CD14-positive monocyte (primary cell): Measurements from ENCODE around the gene LDLRAD4. TPM values are rescaled to one million over a fixed set of nuclear protein-coding genes. Genes with fewer than 3 reads are reported as not detected.

ENCODE experiments used
- DNase-seq, 3 donors: peaks; one replicate each; pipeline ENCODE4 v3.0.0-alpha.2; 2011 to 2022
- H2AFZ ChIP-seq: 2 replicates; pipeline ENCODE4 v1.6.0; 2012; ENCODE audit warnings: mild to moderate bottlenecking, low read depth, low read length, inconsistent platforms; ENCODE audit not compliant: insufficient read depth, poor library complexity, severe bottlenecking
- H3K27ac ChIP-seq, 2 donors: 1 replicate in 1 of 2; 2 replicates in 1 of 2; pipeline ENCODE4 v1.5.1; 2012 to 2013; ENCODE audit warnings: low read length in 2 of 2, control low read depth in 1 of 2, inconsistent platforms in 1 of 2, low read depth in 1 of 2, mild to moderate bottlenecking in 1 of 2
- H3K27me3 ChIP-seq, 2 donors: one replicate each; pipeline versions ENCODE4 v1.6.0 to v1.6.1; 2011 to 2013; ENCODE audit warnings: low read length in 2 of 2; ENCODE audit not compliant: control insufficient read depth in 2 of 2, insufficient read depth in 2 of 2
- H3K36me3 ChIP-seq, 2 donors: replicated peaks in 1 of 2; 1 replicate in 1 of 2; 2 replicates in 1 of 2; pipeline versions ENCODE4 v1.5.1 to v1.6.1; 2012 to 2013; ENCODE audit warnings: low read length in 2 of 2, control low read depth in 1 of 2, inconsistent platforms in 1 of 2, mild to moderate bottlenecking in 1 of 2; ENCODE audit not compliant: insufficient read depth in 2 of 2, control insufficient read depth in 1 of 2
- H3K4me1 ChIP-seq, 2 donors: 1 replicate in 1 of 2; 2 replicates in 1 of 2; pipeline versions ENCODE4 v1.5.1 to v1.6.1; 2012 to 2013; ENCODE audit warnings: low read length in 2 of 2, control low read depth in 1 of 2, inconsistent platforms in 1 of 2, mild to moderate bottlenecking in 1 of 2, moderate library complexity in 1 of 2; ENCODE audit not compliant: insufficient read depth in 2 of 2, control insufficient read depth in 1 of 2
- H3K4me2 ChIP-seq: replicated peaks from 2 replicates; pipeline ENCODE3; 2012; ENCODE audit warnings: low read length, moderate library complexity, mild to moderate bottlenecking; ENCODE audit not compliant: poor library complexity, severe bottlenecking; ENCODE audit errors: extremely low read depth
- H3K4me3 ChIP-seq, 3 experiments: fragments of 200-600 bp in 1 of 3; sonication (generic) in 1 of 3; replicated peaks in 1 of 3; 1 replicate in 2 of 3; 2 replicates in 1 of 3; pipeline ENCODE4 v1.5.1; 2011 to 2013; ENCODE audit warnings: low read length in 3 of 3, mild to moderate bottlenecking in 3 of 3, control low read depth in 2 of 3, low read depth in 2 of 3, inconsistent platforms in 1 of 3, moderate library complexity in 1 of 3
- H3K79me2 ChIP-seq: 2 replicates; pipeline ENCODE4 v1.6.0; 2012; ENCODE audit warnings: mild to moderate bottlenecking, control low read depth, inconsistent platforms, low read length, moderate library complexity; ENCODE audit not compliant: insufficient read depth
- H3K9ac ChIP-seq: 2 replicates; pipeline ENCODE4 v1.6.0; 2017; ENCODE audit warnings: low read length, mild to moderate bottlenecking; ENCODE audit not compliant: insufficient read depth, poor library complexity, severe bottlenecking
- H3K9me3 ChIP-seq, 2 donors: replicated peaks in 1 of 2; 1 replicate in 1 of 2; 2 replicates in 1 of 2; pipeline versions ENCODE4 v1.5.1 to v1.6.1; 2012 to 2013; ENCODE audit warnings: low read length in 2 of 2, control low read depth in 1 of 2; ENCODE audit not compliant: control insufficient read depth in 1 of 2, insufficient read depth in 1 of 2
- H4K20me1 ChIP-seq: 2 replicates; pipeline ENCODE4 v1.6.0; 2012; ENCODE audit warnings: mild to moderate bottlenecking, low read length, control low read depth, moderate library complexity; ENCODE audit not compliant: insufficient read depth
- H3K27ac Mint-ChIP-seq, 7 donors: one replicate each; pipeline ENCODE4 v1.8.0; 2020; ENCODE audit warnings: mild to moderate bottlenecking in 7 of 7, mixed read lengths in 7 of 7, moderate library complexity in 6 of 7, inconsistent platforms in 2 of 7
- H3K27me3 Mint-ChIP-seq, 3 donors: one replicate each; pipeline ENCODE4 v1.8.0; 2021 to 2022; ENCODE audit warnings: low read depth in 3 of 3, mild to moderate bottlenecking in 3 of 3, mixed read lengths in 3 of 3, moderate library complexity in 3 of 3, inconsistent platforms in 1 of 3
- H3K36me3 Mint-ChIP-seq, 2 donors: one replicate each; pipeline ENCODE4 v1.8.0; 2020; ENCODE audit warnings: mixed read lengths in 2 of 2, inconsistent platforms in 1 of 2, mild to moderate bottlenecking in 1 of 2
- H3K4me1 Mint-ChIP-seq: one replicate; pipeline ENCODE4 v1.8.0; 2020; ENCODE audit warnings: mild to moderate bottlenecking, mixed read lengths
- H3K4me3 Mint-ChIP-seq, 2 donors: one replicate each; pipeline ENCODE4 v1.8.0; 2020; ENCODE audit warnings: mild to moderate bottlenecking in 2 of 2, mixed read lengths in 2 of 2, moderate library complexity in 1 of 2
- H3K9me3 Mint-ChIP-seq, 7 donors: one replicate each; pipeline ENCODE4 v1.8.0; 2020 to 2022; ENCODE audit warnings: mixed read lengths in 7 of 7, mild to moderate bottlenecking in 6 of 7, moderate library complexity in 6 of 7, inconsistent platforms in 2 of 7
- CTCF ChIP-seq: fragments of 200-600 bp; IDR thresholded peaks from one replicate; pipeline ENCODE4 v1.8.0; 2022; ENCODE audit warnings: antibody characterized with exemption, mild to moderate bottlenecking
- WGBS: methylation state at CpG from one replicate; pipeline ENCODE4 v1.1.5; 2013; ENCODE audit warnings: missing lambda C conversion rate; ENCODE audit not compliant: insufficient coverage; 5-methylcytosine and 5-hydroxymethylcytosine counted together
- intact Hi-C, 2 donors: fragments of 100-400 bp; cut with micrococcal nuclease; formaldehyde crosslinking; loops; one replicate each; pipeline versions ENCODE4 v1.15.0 to v1.15.1; 2023
- polyA plus RNA-seq, 3 donors: library from polyadenylated mRNA; depleted of rRNA in 1 of 3; unstranded in 2 of 3; stranded (reverse) in 1 of 3; fragments of 300-500 nt in 2 of 3; fragments of >200 nt in 1 of 3; fragmentation: Illumina TruSeq in 2 of 3; gene quantifications; 1 replicate in 2 of 3; 2 replicates in 1 of 3; pipeline ENCODE4 v1.2.3, GENCODE V29; 2012 to 2021

LDLRAD4 gene
- polyA plus RNA-seq, 3 donors, result 13.5 to 15.4 (median 13.8) TPM

GRCh38 chr18:13453714-13454113, 235.2 kb downstream of the LDLRAD4 start:
- intact Hi-C loops, result loop anchor here in 1 of 2 donors (10.0 kb wide), 1 partner anchor 239 kb away; the partner anchor contains the start of gene LDLRAD4
- no peaks in the 10 kb centered on the region for H3K9me3 ChIP-seq
- 89% methylated on average over 15 of the region's 18 CpGs for WGBS
- H3K79me2 ChIP-seq, result no peaks in the 10 kb centered on the region
- peaks cover 31 to 39% of the 10 kb centered on the region in 2 donors for H3K4me1 ChIP-seq
- DNase-seq, result no peak
- Mint-ChIP-seq H3K27me3 (peaks cover 0 to 5% (median 4%) of the 10 kb centered on the region in 3 donors), H3K9me3 (peaks cover 0 to 4% (median 2%) of the 10 kb centered on the region in 7 donors), H3K27ac (no peak overlapping the region), H3K4me3 (no peak overlapping the region), H3K36me3 (peaks cover 0 to 6% of the 10 kb centered on the region in 2 donors), H3K4me1 (peaks cover 47% of the 10 kb centered on the region)
- H4K20me1 ChIP-seq, result peaks cover 51% of the 10 kb centered on the region
- TF ChIP-seq CTCF, result no peak
- no peak overlapping the region for H2AFZ ChIP-seq
- H3K27me3 ChIP-seq, result no peaks in the 10 kb centered on the region
- H3K27ac ChIP-seq, result no peak overlapping the region
- no peak overlapping the region for H3K9ac ChIP-seq
- no peak overlapping the region for H3K4me2 ChIP-seq
- H3K36me3 ChIP-seq, result no peaks in the 10 kb centered on the region
- H3K4me3 ChIP-seq, result no peak overlapping the region

- Mint-ChIP-seq H3K4me3 (no peak overlapping the region), H3K4me1 (peaks cover 47% of the 10 kb centered on the region), H3K36me3 (peaks cover 0 to 6% of the 10 kb centered on the region in 2 donors), H3K9me3 (peaks cover 0 to 5% (median 2%) of the 10 kb centered on the region in 7 donors), H3K27ac (no peak overlapping the region), H3K27me3 (peaks cover 0 to 5% (median 4%) of the 10 kb centered on the region in 3 donors)
- H3K4me3 ChIP-seq, result no peak overlapping the region
- H3K36me3 ChIP-seq, result no peaks in the 10 kb centered on the region
- no peak overlapping the region for H3K4me2 ChIP-seq
- intact Hi-C loops, result loop anchor here in 1 of 2 donors (10.0 kb wide), 1 partner anchor 240 kb away; the partner anchor contains the start of gene LDLRAD4
- WGBS, result 92% methylated on average over 8 of the region's 12 CpGs
- no peaks in the 10 kb centered on the region for H3K27me3 ChIP-seq
- H2AFZ ChIP-seq, result no peak overlapping the region
- H3K4me1 ChIP-seq, result peaks cover 31 to 39% of the 10 kb centered on the region in 2 donors
- H3K9me3 ChIP-seq, result no peaks in the 10 kb centered on the region
- no peak for TF ChIP-seq CTCF
- no peak overlapping the region for H3K9ac ChIP-seq
- H3K79me2 ChIP-seq, result no peaks in the 10 kb centered on the region
- no peak for DNase-seq
- H4K20me1 ChIP-seq, result peaks cover 48% of the 10 kb centered on the region
- H3K27ac ChIP-seq, result no peak overlapping the region
Observed at GRCh38 chr18:13454363-13455150, 236.0 kb downstream of the LDLRAD4 start.
